SIG-M5 (cell line): ENCODE measurements around the gene FZD8.

Experiments
- DNase-seq: peaks from one replicate; lab custom pipeline; 2025; lab: John Stamatoyannopoulos, UW

FZD8 gene

GRCh38 chr10:35605191-35605590, 36.9 kb downstream of the FZD8 start, which contains the start of gene GJD4:
Gene GJD4, plus strand, starts transcription at chr10:35605341. Its CDS starts 227 bp downstream, at chr10:35605568.
- no peak for DNase-seq

- DNase-seq, result no peak
Measured at GRCh38 chr10:35600193-35600592, 41.9 kb downstream of the FZD8 start.

- no peak for DNase-seq
Measured at GRCh38 chr10:35598379-35598778, 43.7 kb downstream of the FZD8 start.

GRCh38 chr10:35595106-35595505, 47.0 kb downstream of the FZD8 start:
- DNase-seq, result no peak

GRCh38 chr10:35594115-35595079, 47.7 kb downstream of the FZD8 start:
- no peak for DNase-seq

- no peak for DNase-seq
Measured at GRCh38 chr10:35592441-35592840, 49.7 kb downstream of the FZD8 start.

GRCh38 chr10:35588836-35589235, 53.3 kb downstream of the FZD8 start:
- no peak for DNase-seq
